ENCODE measurements around the gene NAT10. TPM values are rescaled to one million over a fixed set of nuclear protein-coding genes. Genes with fewer than 3 reads are reported as not detected.
A peak's percentile ranks its signal among the peaks of the same experiment; 100 is the strongest.

The NAT10 gene
- total RNA-seq, 1 donor from 2014 or later = 22.3 TPM

GRCh38 chr11:34155757-34156062 is 50.3 kb downstream of the NAT10 start:
- Histone ChIP-seq H3K4me1 (peaks cover 19% of the 10 kb centered on the region), H3K4me3 (no peak overlapping the region), H3K27me3 (ENCODE audit: low read depth) (no peaks in the 10 kb centered on the region), H3K36me3 (peaks cover 42% of the 10 kb centered on the region), H3K9me3 (replicated peaks) (no peaks in the 10 kb centered on the region), H3K27ac (replicated peaks) (peak overlapping the region; percentile 19)
- DNase-seq = no peak
- TF ChIP-seq, protein P1, sequence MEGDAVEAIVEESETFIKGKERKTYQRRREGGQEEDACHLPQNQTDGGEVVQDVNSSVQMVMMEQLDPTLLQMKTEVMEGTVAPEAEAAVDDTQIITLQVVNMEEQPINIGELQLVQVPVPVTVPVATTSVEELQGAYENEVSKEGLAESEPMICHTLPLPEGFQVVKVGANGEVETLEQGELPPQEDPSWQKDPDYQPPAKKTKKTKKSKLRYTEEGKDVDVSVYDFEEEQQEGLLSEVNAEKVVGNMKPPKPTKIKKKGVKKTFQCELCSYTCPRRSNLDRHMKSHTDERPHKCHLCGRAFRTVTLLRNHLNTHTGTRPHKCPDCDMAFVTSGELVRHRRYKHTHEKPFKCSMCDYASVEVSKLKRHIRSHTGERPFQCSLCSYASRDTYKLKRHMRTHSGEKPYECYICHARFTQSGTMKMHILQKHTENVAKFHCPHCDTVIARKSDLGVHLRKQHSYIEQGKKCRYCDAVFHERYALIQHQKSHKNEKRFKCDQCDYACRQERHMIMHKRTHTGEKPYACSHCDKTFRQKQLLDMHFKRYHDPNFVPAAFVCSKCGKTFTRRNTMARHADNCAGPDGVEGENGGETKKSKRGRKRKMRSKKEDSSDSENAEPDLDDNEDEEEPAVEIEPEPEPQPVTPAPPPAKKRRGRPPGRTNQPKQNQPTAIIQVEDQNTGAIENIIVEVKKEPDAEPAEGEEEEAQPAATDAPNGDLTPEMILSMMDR (IDR thresholded peaks at IDR 0.05; ENCODE audit: borderline replicate concordance) = no peak
- intact Hi-C loops (cut with micrococcal nuclease) = no loop called here

- Histone ChIP-seq H3K36me3 (peaks cover 32% of the 10 kb centered on the region), H3K4me1 (peaks cover 18% of the 10 kb centered on the region), H3K9me3 (replicated peaks) (no peaks in the 10 kb centered on the region), H3K4me3 (no peak overlapping the region), H3K27ac (replicated peaks) (peak overlapping the region; percentile 1), H3K27me3 (ENCODE audit: low read depth) (no peaks in the 10 kb centered on the region)
- DNase-seq = peak; percentile 58
- TF ChIP-seq, protein P1 (IDR thresholded peaks at IDR 0.05; ENCODE audit: borderline replicate concordance) = no peak
- intact Hi-C loops (cut with micrococcal nuclease) = no loop called here
Measured at GRCh38 chr11:34157163-34157562, 51.7 kb downstream of the NAT10 start.

GRCh38 chr11:34158661-34159060 is 53.2 kb downstream of the NAT10 start:
- no peaks in the 10 kb centered on the region for H3K9me3 ChIP-seq (replicated peaks)
- DNase-seq = no peak
- H3K36me3 ChIP-seq = peaks cover 26% of the 10 kb centered on the region
- H3K4me1 ChIP-seq = peaks cover 18% of the 10 kb centered on the region
- TF ChIP-seq, protein P1 (IDR thresholded peaks at IDR 0.05; ENCODE audit: borderline replicate concordance) = no peak
- H3K27me3 ChIP-seq (ENCODE audit: low read depth) = no peaks in the 10 kb centered on the region
- intact Hi-C loops (cut with micrococcal nuclease) = no loop called here
- no peak overlapping the region for H3K27ac ChIP-seq (replicated peaks)
- H3K4me3 ChIP-seq = no peak overlapping the region

GRCh38 chr11:34160049-34160721 is 54.8 kb downstream of the NAT10 start:
- intact Hi-C loops (cut with micrococcal nuclease) = no loop called here
- no peak for DNase-seq
- Histone ChIP-seq H3K27me3 (ENCODE audit: low read depth) (no peaks in the 10 kb centered on the region), H3K27ac (replicated peaks) (peak overlapping the region; percentile 61), H3K9me3 (replicated peaks) (no peaks in the 10 kb centered on the region), H3K4me1 (peaks cover 18% of the 10 kb centered on the region), H3K36me3 (peaks cover 29% of the 10 kb centered on the region), H3K4me3 (no peak overlapping the region)
- TF ChIP-seq, protein P1 (IDR thresholded peaks at IDR 0.05; ENCODE audit: borderline replicate concordance) = no peak

DNA sequence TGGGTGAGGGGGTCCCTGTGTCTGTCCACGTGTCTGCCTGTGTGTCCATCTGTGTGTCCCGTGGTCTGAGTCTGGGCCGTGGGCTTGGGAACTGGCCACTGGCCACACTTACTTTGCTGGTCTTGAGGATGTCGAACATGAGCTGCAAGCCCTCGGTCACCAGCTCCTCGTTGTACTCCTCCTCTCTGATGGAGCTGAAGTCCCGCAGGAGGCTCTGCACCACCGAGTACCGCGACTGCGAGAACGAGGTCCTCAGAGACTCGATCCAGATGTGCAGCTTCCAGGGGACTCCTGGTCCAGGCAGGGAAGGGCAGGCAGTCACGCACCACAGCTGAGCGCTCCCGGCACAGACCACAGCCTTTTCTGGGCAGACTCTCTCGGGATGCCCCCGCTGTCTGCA is 55.4 kb downstream of the NAT10 start:
- TF ChIP-seq, protein P1 (IDR thresholded peaks at IDR 0.05; ENCODE audit: borderline replicate concordance) = no peak
- peaks cover 29% of the 10 kb centered on the region for H3K36me3 ChIP-seq
- DNase-seq = no peak
- no peaks in the 10 kb centered on the region for H3K27me3 ChIP-seq (ENCODE audit: low read depth)
- intact Hi-C loops (cut with micrococcal nuclease) = no loop called here
- H3K4me3 ChIP-seq = no peak overlapping the region
- H3K4me1 ChIP-seq = peaks cover 18% of the 10 kb centered on the region
- no peaks in the 10 kb centered on the region for H3K9me3 ChIP-seq (replicated peaks)
- no peak overlapping the region for H3K27ac ChIP-seq (replicated peaks)
